Ascending aorta (tissue), 2 donors: ENCODE measurements around the gene DYRK2. TPM values are rescaled to one million over a fixed set of nuclear protein-coding genes. Genes with fewer than 3 reads are reported as not detected.
A peak's percentile ranks its signal among the peaks of the same experiment; 100 is the strongest.

ENCODE experiments used
- DNase-seq, 2 donors: peaks; one replicate each; pipeline ENCODE4 v3.0.0-alpha.2; 2019; ENCODE audit warnings: low spot score in 2 of 2
- H3K27ac ChIP-seq, 2 donors: fragments of 200-600 bp; sonication (generic); one replicate each; pipeline ENCODE4 v1.5.1; 2016 to 2017; ENCODE audit warnings: mild to moderate bottlenecking in 1 of 2
- H3K27me3 ChIP-seq: fragments of 200-600 bp; sonication (generic); one replicate; pipeline ENCODE4 v1.5.1; 2017
- H3K36me3 ChIP-seq, 2 donors: fragments of 200-600 bp; sonication (generic); one replicate each; pipeline ENCODE4 v1.5.1; 2016
- H3K4me1 ChIP-seq, 2 donors: fragments of 200-600 bp; sonication (generic); one replicate each; pipeline ENCODE4 v1.5.1; 2016 to 2017; ENCODE audit warnings: mild to moderate bottlenecking in 1 of 2
- H3K4me3 ChIP-seq, 2 donors: fragments of 200-600 bp; sonication (generic); one replicate each; pipeline ENCODE4 v1.5.1; 2016 to 2017; ENCODE audit warnings: mild to moderate bottlenecking in 1 of 2
- H3K9me3 ChIP-seq, 2 donors: fragments of 200-600 bp; sonication (generic); one replicate each; pipeline ENCODE4 v1.5.1; 2016
- intact Hi-C: fragments of 100-400 bp; cut with DNase I; formaldehyde crosslinking; loops from one replicate; pipeline ENCODE4 v1.15.1; 2023
- total RNA-seq: library from RNA; depleted of rRNA; stranded (reverse); fragments of >200 nt; gene quantifications from one replicate; pipeline ENCODE4 v1.1.0, GENCODE V29; 2016
- TF ChIP-seq, protein P1 (sequence below), 3 experiments: fragments of 200-600 bp in 2 of 3; fragments of 450-650 bp in 1 of 3; sonication (generic) in 2 of 3; IDR thresholded peaks; one replicate each; pipeline ENCODE4 v1.5.1; 2016 to 2019; ENCODE audit warnings: antibody characterized with exemption in 3 of 3, mild to moderate bottlenecking in 1 of 3, moderate library complexity in 1 of 3

DYRK2 gene
- total RNA-seq, 1 donor from 2014 or later, result 40.1 TPM

DNA sequence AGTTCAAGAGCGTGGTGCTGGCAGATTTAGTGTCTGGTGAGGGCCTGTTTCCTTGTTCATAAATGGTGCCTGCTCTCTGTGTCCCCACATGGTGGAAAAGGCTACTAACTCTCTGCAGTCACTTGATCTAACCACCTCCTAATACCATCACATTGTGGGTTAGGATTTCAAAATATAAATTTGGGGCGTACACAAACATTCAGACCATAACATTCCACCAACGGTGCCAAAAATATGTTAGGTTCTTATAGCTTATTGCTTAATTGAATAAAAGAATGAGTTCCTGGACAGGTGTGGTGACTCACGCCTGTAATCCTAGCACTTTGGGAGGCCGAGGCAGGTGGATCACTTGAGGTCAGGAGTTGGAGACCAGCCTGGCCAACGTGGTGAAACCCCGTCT lies 3.4 kb upstream of the DYRK2 start:
- no peak overlapping the region for H3K27ac ChIP-seq
- no peak overlapping the region for H3K4me3 ChIP-seq
- TF ChIP-seq, protein P1, sequence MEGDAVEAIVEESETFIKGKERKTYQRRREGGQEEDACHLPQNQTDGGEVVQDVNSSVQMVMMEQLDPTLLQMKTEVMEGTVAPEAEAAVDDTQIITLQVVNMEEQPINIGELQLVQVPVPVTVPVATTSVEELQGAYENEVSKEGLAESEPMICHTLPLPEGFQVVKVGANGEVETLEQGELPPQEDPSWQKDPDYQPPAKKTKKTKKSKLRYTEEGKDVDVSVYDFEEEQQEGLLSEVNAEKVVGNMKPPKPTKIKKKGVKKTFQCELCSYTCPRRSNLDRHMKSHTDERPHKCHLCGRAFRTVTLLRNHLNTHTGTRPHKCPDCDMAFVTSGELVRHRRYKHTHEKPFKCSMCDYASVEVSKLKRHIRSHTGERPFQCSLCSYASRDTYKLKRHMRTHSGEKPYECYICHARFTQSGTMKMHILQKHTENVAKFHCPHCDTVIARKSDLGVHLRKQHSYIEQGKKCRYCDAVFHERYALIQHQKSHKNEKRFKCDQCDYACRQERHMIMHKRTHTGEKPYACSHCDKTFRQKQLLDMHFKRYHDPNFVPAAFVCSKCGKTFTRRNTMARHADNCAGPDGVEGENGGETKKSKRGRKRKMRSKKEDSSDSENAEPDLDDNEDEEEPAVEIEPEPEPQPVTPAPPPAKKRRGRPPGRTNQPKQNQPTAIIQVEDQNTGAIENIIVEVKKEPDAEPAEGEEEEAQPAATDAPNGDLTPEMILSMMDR (IDR thresholded peaks at IDR 0.05), result no peak
- no peaks in the 10 kb centered on the region for H3K36me3 ChIP-seq
- H3K4me1 ChIP-seq, result no peaks in the 10 kb centered on the region
- H3K27me3 ChIP-seq, result no peaks in the 10 kb centered on the region
- intact Hi-C loops, result loop anchor here (5.0 to 10.0 kb wide), 6 partner anchors 52 to 378 kb away; partner anchors contain the start of gene CAND1
- DNase-seq, result no peak
- H3K9me3 ChIP-seq, result no peaks in the 10 kb centered on the region

DNA sequence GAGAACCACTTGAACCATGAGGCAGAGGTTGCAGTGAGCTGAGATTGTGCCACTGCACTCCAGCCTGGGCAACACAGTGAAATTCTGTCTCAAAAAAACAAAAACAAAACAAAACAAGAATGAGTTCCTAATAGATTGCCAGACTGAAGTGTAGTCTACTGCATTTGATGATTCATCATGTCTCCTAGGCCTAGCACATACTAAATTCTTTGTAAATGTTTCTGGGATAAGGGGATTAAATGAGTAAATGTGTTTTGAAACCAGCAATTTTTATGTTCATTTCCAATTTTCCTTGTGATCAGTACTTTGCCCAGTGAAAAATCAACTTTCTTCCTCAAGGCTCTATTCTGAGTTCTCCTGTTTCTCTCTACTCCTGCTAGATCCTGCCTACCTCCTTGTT lies 2.9 kb upstream of the DYRK2 start:
- H3K4me1 ChIP-seq, result no peaks in the 10 kb centered on the region
- H3K27me3 ChIP-seq, result no peaks in the 10 kb centered on the region
- H3K36me3 ChIP-seq, result no peaks in the 10 kb centered on the region
- no peaks in the 10 kb centered on the region for H3K9me3 ChIP-seq
- TF ChIP-seq, protein P1 (IDR thresholded peaks at IDR 0.05), result no peak
- no peak overlapping the region for H3K4me3 ChIP-seq
- intact Hi-C loops, result loop anchor here (5.0 to 10.0 kb wide), 6 partner anchors 52 to 378 kb away; partner anchors contain the start of gene CAND1
- DNase-seq, result no peak
- no peak overlapping the region for H3K27ac ChIP-seq

DNA sequence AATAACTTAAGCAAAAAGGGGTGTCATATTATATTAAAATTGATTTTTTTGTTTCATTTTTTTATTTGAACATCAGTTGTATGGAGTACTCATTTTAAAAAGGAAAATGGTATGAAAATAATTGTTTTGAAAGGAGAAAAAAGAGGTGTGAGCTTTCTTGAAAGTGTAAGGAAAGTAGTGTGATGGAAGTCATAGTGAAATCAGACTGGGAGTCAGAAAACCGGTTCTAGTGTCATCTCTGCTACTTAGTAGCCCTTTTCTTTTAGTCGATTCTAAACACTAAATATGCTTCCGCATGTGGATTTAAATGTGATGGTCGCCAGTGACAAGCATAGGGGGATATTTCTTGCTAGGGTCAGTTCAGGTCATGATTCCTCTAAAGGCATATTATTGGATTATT lies 1.8 kb upstream of the DYRK2 start:
- no peak overlapping the region for H3K27ac ChIP-seq
- no peaks in the 10 kb centered on the region for H3K9me3 ChIP-seq
- no peaks in the 10 kb centered on the region for H3K4me1 ChIP-seq
- intact Hi-C loops, result loop anchor here (5.0 to 10.0 kb wide), 6 partner anchors 51 to 379 kb away; partner anchors contain the start of gene CAND1
- H3K4me3 ChIP-seq, result no peak overlapping the region
- TF ChIP-seq, protein P1 (IDR thresholded peaks at IDR 0.05), result no peak
- no peak for DNase-seq
- no peaks in the 10 kb centered on the region for H3K27me3 ChIP-seq
- no peaks in the 10 kb centered on the region for H3K36me3 ChIP-seq

DNA sequence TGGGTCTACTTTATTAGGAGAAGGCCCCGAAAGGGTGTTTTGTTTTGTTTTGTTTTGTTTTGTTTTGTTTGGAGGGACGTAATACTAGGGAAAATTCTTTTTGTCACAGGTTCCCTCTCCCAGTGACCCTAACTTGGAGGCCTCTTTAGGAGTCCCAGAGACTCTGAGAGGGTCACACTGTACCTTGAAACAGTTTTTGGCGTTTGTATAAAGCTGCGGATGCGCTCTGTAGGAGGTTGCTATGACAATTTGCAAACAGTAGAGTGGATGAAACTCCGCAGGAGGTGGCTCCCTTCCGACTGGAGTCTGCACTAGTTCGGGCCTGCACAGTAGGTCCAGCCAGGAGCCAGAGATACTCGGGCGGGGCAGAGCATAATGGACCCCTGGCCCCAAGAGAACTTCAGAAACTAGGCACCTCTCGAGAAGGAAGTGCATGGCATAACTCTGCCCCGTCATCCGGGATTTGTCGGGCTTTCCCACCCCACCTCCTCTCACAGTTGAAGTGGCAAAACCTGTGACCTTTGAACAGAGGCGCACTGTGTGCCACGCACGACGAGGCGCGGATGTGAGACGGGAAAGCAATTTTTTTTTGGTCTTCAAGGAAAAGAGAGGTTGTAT lies 1.3 kb upstream of the DYRK2 start:
- intact Hi-C loops, result loop anchor here (5.0 to 10.0 kb wide), 6 partner anchors 50 to 380 kb away; partner anchors contain the start of gene CAND1
- Histone ChIP-seq H3K4me3 (peak overlapping the region; percentile 99 to 100), H3K9me3 (no peaks in the 10 kb centered on the region), H3K27ac (peak overlapping the region in 1 of 2 donors; percentile 71), H3K36me3 (no peaks in the 10 kb centered on the region), H3K27me3 (no peaks in the 10 kb centered on the region), H3K4me1 (no peaks in the 10 kb centered on the region)
- TF ChIP-seq, protein P1 (IDR thresholded peaks at IDR 0.05), result no peak
- no peak for DNase-seq

DNA sequence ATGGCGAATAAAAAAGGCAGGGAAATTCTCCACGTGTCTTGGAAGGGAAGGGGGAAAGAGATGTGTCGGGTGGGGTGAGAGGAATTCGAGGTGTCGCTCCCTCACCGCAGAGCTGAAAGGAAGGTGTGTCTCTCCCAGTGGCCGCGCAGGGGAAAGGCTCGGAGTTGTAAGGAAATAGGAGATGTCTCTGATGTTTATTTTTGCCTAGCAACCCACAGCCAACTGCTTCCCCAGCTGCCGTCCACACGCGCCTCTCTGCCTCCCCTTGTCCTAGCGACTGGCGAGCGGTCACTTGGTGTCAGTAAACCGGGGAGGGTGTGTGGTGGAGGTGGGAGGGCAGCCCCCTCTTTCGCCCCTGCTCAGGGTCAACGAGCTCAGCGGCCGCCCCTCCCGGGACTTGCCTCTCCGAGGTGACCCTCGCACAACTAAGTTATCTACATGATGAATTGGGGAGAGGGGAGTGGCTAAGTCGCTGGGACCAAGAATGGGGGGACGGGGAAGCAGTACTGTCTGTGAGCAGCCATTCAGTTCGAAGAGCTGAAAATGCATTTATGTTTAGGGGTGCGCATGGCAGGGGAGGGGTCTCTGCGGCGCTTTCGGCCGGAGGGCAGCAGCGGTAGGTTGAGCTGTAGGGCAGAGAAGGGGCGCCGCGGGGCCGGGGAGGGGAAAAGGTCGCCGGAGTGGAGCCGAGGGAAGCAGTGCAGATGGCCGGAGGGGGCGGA lies 585 bp upstream of the DYRK2 start:
- no peaks in the 10 kb centered on the region for H3K9me3 ChIP-seq
- intact Hi-C loops, result loop anchor here (2.0 to 10.0 kb wide), 9 partner anchors 35 to 381 kb away; partner anchors contain the start of gene CAND1
- H3K27me3 ChIP-seq, result no peaks in the 10 kb centered on the region
- H3K27ac ChIP-seq, result peak overlapping the region; percentile 71 to 97
- H3K36me3 ChIP-seq, result no peaks in the 10 kb centered on the region
- peak; percentile 37 to 84 for DNase-seq
- peak overlapping the region; percentile 99 to 100 for H3K4me3 ChIP-seq
- TF ChIP-seq, protein P1 (IDR thresholded peaks at IDR 0.05), result peak; percentile 15 to 26 (median 17)
- peaks cover 0 to 4% of the 10 kb centered on the region in 2 donors for H3K4me1 ChIP-seq
